ENCODE data around the gene BLVRB. TPM values are rescaled to one million over a fixed set of nuclear protein-coding genes. Genes with fewer than 3 reads are reported as not detected.

BLVRB gene
- total and polyA plus RNA-seq, 2 of the 8 experiments (the other 6 are each of a cell fraction or from before 2014, with no cell fraction given) = 28.7 to 182 TPM

- H3K27me3 ChIP-seq (replicated peaks in 1 of 4; ENCODE audit: control insufficient read depth in 3 of 4, extremely low read depth in 1 of 4, insufficient read depth in 3 of 4, low read length in 3 of 4) = peaks cover 6 to 9% (median 9%) of the 10 kb centered on the region in 4 experiments
- TF ChIP-seq MAFK (IDR thresholded peaks at IDR 0.05; ENCODE audit: low read depth, low read length) = no peak
- H3K27ac ChIP-seq (ENCODE audit: low read depth, low read length) = no peak overlapping the region
- ChIA-PET CTCF (ENCODE audit: partially characterized antibody) (interaction anchor here (1.0 to 7.9 kb wide), 3 partner anchors 9 to 42 kb away, joined by 3 to 49 read pairs (median 39); no protein-coding TSS in a partner anchor), POLR2A (ENCODE audit: partially characterized antibody) (interaction anchor here (1.6 to 5.3 kb wide), 3 partner anchors 9 to 46 kb away, joined by 3 to 25 read pairs (median 9); partner anchors contain the start of gene SERTAD3)
- DNase-seq (ENCODE audit: low read depth in 1 of 2, low spot score in 2 of 2) (no peak), FAIRE-seq (no peak)
- no peak overlapping the region for H3K14ac ChIP-seq (ENCODE audit: insufficient read length)
- H3K9ac ChIP-seq (replicated peaks in 1 of 4; ENCODE audit: extremely low read depth in 1 of 4, low read depth in 3 of 4, low read length in 3 of 4) = no peak overlapping the region
- H2AFZ ChIP-seq (ENCODE audit: low read length) = no peak overlapping the region
- no peaks in the 10 kb centered on the region for H3K9me3 ChIP-seq (ENCODE audit: insufficient read depth in 2 of 2, low read depth in 1 of 2, low read length in 1 of 2)
- no peak overlapping the region for H4K91ac ChIP-seq (replicated peaks; ENCODE audit: insufficient read length, low read length)
- no peaks in the 10 kb centered on the region for H3K79me1 ChIP-seq (ENCODE audit: low read depth, low read length)
- H3K23me2 ChIP-seq (ENCODE audit: low read depth, low read length) = peaks cover 7% of the 10 kb centered on the region
- H4K8ac ChIP-seq (ENCODE audit: extremely low read depth, insufficient read depth, low read length) = no peak overlapping the region
- no peak overlapping the region for H2BK120ac ChIP-seq (replicated peaks; ENCODE audit: low read depth, low read length)
- H3K4me3 ChIP-seq (ENCODE audit: extremely low read depth in 1 of 4, insufficient read depth in 2 of 4, low read depth in 3 of 4, low read length in 4 of 4) = no peak overlapping the region
- H2BK15ac ChIP-seq (ENCODE audit: low read length) = no peak overlapping the region
- no peak overlapping the region for H2BK20ac ChIP-seq (ENCODE audit: low read length)
- no peak overlapping the region for H2BK12ac ChIP-seq (ENCODE audit: low read depth, low read length)
- no peaks in the 10 kb centered on the region for H3K36me3 ChIP-seq (ENCODE audit: control insufficient read depth in 2 of 4, insufficient read depth in 4 of 4, low read length in 3 of 4)
- H3K18ac ChIP-seq (ENCODE audit: extremely low read depth, low read length) = no peak overlapping the region; the same call in 1 of the 2 replicates
- no peak overlapping the region for H2BK5ac ChIP-seq (ENCODE audit: low read depth, low read length)
- no peak overlapping the region for H3K56ac ChIP-seq (replicated peaks; ENCODE audit: insufficient read length, low read depth, low read length)
- no peak overlapping the region for H3K4ac ChIP-seq (replicated peaks; ENCODE audit: insufficient read length, low read depth, low read length)
- WGBS, 2 experiments (ENCODE audit: extremely low coverage in 1 of 2, insufficient coverage in 1 of 2, insufficient read length in 1 of 2, insufficient replicate concordance in 2 of 2, low coverage in 1 of 2, low lambda C conversion rate in 2 of 2, missing lambda C conversion rate in 1 of 2) = 86% methylated on average over 7 of the region's 7 CpGs; no CpG with 5 or more reads in 1 of the 2 experiments
- H4K5ac ChIP-seq (ENCODE audit: insufficient read length, low read depth, low read length) = no peak overlapping the region
- no peak overlapping the region for H3K23ac ChIP-seq (ENCODE audit: insufficient read length)
- no peak overlapping the region for H3K4me2 ChIP-seq (ENCODE audit: insufficient read depth in 1 of 2, low read depth in 2 of 2, low read length in 2 of 2)
- H2AK5ac ChIP-seq (ENCODE audit: low read depth, low read length) = peak overlapping the region; percentile 82
- H3K79me2 ChIP-seq (ENCODE audit: control insufficient read depth in 1 of 2, insufficient read depth in 2 of 2, low read length in 2 of 2) = no peaks in the 10 kb centered on the region
- H3K4me1 ChIP-seq (replicated peaks in 1 of 4; ENCODE audit: control insufficient read depth in 3 of 4, insufficient read depth in 4 of 4, low read length in 3 of 4) = peaks cover 0 to 13% (median 5%) of the 10 kb centered on the region in 4 experiments; a peak in 6 of 7 replicates
- H4K20me1 ChIP-seq (replicated peaks in 1 of 2; ENCODE audit: control insufficient read depth in 1 of 2, insufficient read depth in 2 of 2, low read length in 2 of 2) = peaks cover 4 to 9% of the 10 kb centered on the region in 2 experiments
Observed at GRCh38 chr19:40461669-40462221, 3.8 kb downstream of the BLVRB start.

All from H1 (cell line).